Activated CD4-positive, alpha-beta memory T cell treated with anti-CD3 and anti-CD28 coated beads, Interleukin-2, amount 10 ng/mL, durations not matched to agents 7 days and 5 days (primary cell): ENCODE measurements around the gene HACD2. TPM values are rescaled to one million over a fixed set of nuclear protein-coding genes. Genes with fewer than 3 reads are reported as not detected.
A peak's percentile ranks its signal among the peaks of the same experiment; 100 is the strongest.

Experiments
- CTCF ChIA-PET: fragments of 350-600 bp; sonication (Branson Sonifier 250); formaldehyde crosslinking; loops from one replicate; lab custom pipeline; 2021; ENCODE audit warnings: antibody characterized with exemption, inconsistent platforms; lab: Charles Lee
- POLR2A ChIA-PET: fragments of 350-600 bp; sonication (Branson Sonifier 250); formaldehyde crosslinking; loops from one replicate; lab custom pipeline; 2021; ENCODE audit warnings: antibody characterized with exemption; lab: Charles Lee
- DNase-seq: peaks from one replicate; pipeline ENCODE4 v3.0.0-alpha.2; 2020
- H3K27ac Mint-ChIP-seq: one replicate; pipeline ENCODE4 v1.8.0; 2021; ENCODE audit warnings: mild to moderate bottlenecking, mixed read lengths
- H3K27me3 Mint-ChIP-seq: one replicate; pipeline ENCODE4 v1.8.0; 2021; ENCODE audit warnings: mixed read lengths
- H3K36me3 Mint-ChIP-seq: one replicate; pipeline ENCODE4 v1.8.0; 2021; ENCODE audit warnings: low read depth, mixed read lengths
- H3K4me1 Mint-ChIP-seq: one replicate; pipeline ENCODE4 v1.8.0; 2021; ENCODE audit warnings: mixed read lengths
- H3K4me3 Mint-ChIP-seq: one replicate; pipeline ENCODE4 v1.8.0; 2021; ENCODE audit warnings: mild to moderate bottlenecking, mixed read lengths
- H3K9me3 Mint-ChIP-seq: one replicate; pipeline ENCODE4 v1.8.0; 2021; ENCODE audit warnings: mixed read lengths
- total RNA-seq, 2 experiments: library from RNA; stranded (reverse); gene quantifications; one replicate each; pipeline ENCODE4 v1.2.3, GENCODE V29; 2021

Gene HACD2, protein sequence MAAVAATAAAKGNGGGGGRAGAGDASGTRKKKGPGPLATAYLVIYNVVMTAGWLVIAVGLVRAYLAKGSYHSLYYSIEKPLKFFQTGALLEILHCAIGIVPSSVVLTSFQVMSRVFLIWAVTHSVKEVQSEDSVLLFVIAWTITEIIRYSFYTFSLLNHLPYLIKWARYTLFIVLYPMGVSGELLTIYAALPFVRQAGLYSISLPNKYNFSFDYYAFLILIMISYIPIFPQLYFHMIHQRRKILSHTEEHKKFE
- 10 to 100 TPM; 21.0 to 23.2 TPM for total RNA-seq

DNA sequence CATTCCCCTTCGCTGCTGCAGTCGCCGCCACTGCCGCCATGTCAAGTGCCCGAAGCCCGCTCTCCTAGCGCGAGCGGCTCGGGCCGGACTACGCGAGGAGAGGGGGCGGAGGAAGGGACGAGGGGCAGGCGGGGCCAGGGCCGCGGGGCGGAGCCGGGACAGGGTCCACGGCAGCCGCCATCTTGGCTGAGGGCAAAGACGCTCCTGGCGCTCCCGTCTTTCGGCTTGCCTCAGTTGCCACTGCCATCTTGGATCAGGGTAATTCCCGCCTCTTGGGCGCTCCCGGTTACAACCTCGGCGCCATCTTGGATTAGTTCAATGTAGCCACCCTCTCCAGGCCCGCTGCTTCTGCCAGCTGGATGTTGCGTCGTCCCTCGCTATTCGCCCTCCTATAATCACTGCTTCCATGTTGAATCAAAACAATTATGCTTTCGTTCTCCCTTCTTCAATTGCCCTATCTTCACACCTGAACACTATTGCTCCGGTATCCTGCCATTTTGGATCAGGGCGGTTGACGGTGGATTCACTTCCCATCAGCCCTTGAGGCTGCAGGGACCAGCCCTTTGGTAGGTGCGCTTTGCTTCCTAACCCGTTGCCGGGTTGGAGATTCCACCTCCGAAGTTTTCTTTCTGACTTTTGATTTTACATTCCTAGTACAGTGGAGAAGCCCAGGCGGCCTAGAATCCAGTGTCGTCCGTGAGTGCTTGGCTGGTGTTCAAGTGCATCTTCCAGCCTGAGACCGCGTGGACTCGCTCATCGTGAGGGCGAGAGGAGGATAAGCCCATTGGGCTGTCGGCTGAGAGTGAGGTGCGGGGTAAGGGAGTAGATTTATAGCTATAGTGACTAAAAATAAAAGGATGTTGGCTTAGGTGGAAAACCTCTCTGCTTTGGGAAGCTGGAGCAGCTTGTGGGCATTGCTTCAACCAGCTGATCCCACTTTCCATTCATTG is at the start of gene HACD2:
Gene HACD2 (minus strand): TSS at position 66 of the 950 bp plus-strand sequence. CDS start 26 bp downstream, at position 40.
- CTCF ChIA-PET: interaction anchor here (0.6 to 2.5 kb wide), 2 partner anchors 24 to 979 kb away, joined by 4 to 16 read pairs; no protein-coding TSS in a partner anchor
- no peaks in the 10 kb centered on the region for H3K27me3 Mint-ChIP-seq
- POLR2A ChIA-PET: interaction anchor here (0.8 to 3.2 kb wide), 5 partner anchors 9 to 375 kb away, joined by 3 to 11 read pairs (median 5); no protein-coding TSS in a partner anchor

DNA sequence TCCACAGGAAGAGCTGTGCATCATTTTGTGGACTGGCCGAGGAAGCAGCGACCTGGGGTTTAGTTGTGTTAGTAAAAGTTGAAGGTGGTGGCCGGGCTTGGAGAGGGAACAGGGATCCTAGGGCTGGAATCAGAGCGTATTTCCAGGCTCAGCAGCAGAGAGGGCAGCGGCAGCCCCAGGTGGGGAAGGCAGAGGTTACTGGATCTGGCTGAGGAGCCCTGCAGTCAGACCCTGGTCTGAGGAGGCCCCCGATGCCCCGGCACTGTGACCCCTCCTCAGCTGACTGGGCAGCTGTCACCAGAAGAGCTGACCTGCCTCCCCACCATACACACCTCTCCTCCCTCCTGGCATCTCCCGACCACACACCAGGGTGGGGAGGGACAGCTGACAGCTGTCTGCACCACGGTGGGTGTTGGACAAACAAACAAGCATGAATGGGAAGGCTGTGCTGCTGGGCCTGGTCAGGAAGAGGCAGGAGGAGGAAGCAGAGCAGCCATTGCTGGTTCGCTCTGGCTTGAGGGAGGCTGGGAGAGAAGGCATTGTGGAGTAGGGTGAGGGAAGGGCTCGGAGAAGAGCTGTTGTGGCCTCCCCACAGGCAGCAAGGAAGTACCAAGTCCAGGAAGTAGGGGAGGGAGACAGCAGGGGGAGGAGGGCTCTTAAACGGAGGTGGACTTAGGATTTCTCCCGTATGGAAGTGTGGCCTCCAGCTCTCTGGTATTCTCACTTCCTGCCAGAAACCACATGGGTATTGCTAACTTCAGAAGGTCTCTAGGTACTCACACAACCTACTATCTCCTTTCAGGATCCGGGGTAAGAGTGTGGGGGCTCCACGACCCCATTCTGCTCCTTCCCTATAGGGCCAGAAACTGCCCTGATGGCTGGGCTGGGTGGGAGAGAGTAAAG is 49.5 kb upstream of the HACD2 start:
- ChIA-PET POLR2A (no interaction called here), CTCF (no interaction called here)
- no peak overlapping the region for H3K27ac Mint-ChIP-seq
- H3K27me3 Mint-ChIP-seq: no peaks in the 10 kb centered on the region
- DNase-seq: no peak
- H3K9me3 Mint-ChIP-seq: no peaks in the 10 kb centered on the region
- H3K4me1 Mint-ChIP-seq: no peaks in the 10 kb centered on the region
- H3K4me3 Mint-ChIP-seq: no peak overlapping the region
- H3K36me3 Mint-ChIP-seq: no peaks in the 10 kb centered on the region

More for the DNA sequence above, at the start of gene HACD2:
- Mint-ChIP-seq H3K4me1 (peaks cover 27% of the 10 kb centered on the region), H3K9me3 (peaks cover 15% of the 10 kb centered on the region), H3K27ac (peak within 1 kb of the TSS; percentile 65), H3K36me3 (peaks cover 38% of the 10 kb centered on the region), H3K4me3 (no peak within 1 kb of the TSS)
- DNase-seq: peak; percentile 95

DNA sequence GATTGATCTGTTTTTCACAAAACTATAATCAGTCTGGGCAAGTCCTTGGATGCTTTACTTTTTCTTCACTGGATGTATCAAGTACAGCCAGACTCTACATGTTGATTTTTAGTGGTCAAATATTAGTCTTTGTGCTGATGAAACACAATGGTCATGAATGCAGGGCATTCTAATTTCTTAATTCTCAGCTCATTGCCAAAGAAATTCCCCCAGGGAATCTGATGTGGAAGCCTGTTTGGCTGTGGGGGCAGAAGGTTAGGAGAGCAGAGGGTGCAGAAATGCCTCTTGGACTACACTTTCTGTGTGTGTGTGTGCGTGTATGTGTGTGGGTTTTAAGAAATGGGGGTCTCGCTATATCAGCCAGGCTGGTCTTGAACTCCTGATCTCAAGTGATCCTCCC is 48.7 kb upstream of the HACD2 start:
- H3K4me1 Mint-ChIP-seq: no peaks in the 10 kb centered on the region

DNA sequence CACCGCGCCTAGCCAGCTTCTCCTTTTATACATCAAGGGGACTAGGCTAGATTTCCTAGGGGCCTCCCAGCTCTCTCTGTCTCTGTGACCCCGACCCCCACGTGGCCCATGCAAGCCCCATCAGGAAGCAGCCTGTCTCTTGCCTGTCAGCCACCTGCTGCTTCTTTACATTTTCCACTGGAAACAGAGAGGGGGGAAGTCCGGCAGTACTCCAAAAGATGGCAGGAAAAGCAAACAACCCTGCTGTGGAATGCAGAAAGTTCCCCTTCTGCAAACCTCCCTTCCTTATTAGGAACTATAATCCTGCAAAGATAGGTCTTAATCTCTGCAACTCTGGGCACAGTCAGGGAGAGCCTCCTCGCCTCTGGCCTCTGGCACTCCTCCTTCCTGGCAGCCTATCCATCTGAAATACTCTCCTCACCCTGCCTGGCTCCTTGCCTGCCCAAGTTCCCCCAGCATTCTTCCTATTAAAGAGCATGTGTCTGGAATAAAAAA is 47.4 kb upstream of the HACD2 start:
- Mint-ChIP-seq H3K27ac (no peak overlapping the region), H3K4me3 (no peak overlapping the region), H3K9me3 (no peaks in the 10 kb centered on the region), H3K36me3 (no peaks in the 10 kb centered on the region), H3K27me3 (no peaks in the 10 kb centered on the region), H3K4me1 (no peaks in the 10 kb centered on the region)
- POLR2A ChIA-PET: no interaction called here
- no peak for DNase-seq
- CTCF ChIA-PET: no interaction called here

More for the DNA sequence above, 48.7 kb upstream of the HACD2 start:
- Mint-ChIP-seq H3K27ac (no peak overlapping the region), H3K27me3 (no peaks in the 10 kb centered on the region), H3K36me3 (no peaks in the 10 kb centered on the region), H3K4me3 (no peak overlapping the region), H3K9me3 (no peaks in the 10 kb centered on the region)
- CTCF ChIA-PET: no interaction called here
- POLR2A ChIA-PET: no interaction called here
- DNase-seq: no peak

DNA sequence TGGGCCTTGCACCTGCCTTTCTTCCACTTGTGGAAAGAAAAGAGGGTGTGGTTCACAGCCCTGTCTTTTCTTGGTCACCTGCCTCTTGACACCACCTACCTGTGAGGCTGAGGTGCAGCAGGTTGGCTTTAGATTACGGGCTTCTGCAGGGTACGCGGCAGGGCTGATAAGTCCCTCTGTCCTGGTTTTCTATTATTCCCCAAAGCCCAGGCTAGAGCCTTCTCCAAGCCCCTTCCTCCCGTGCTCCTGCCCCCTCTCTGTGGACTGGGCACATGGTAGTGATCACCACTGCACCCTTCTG is 44.8 kb upstream of the HACD2 start:
- no peaks in the 10 kb centered on the region for H3K27me3 Mint-ChIP-seq
- H3K27ac Mint-ChIP-seq: no peak overlapping the region
- no peaks in the 10 kb centered on the region for H3K4me1 Mint-ChIP-seq
- POLR2A ChIA-PET: no interaction called here
- H3K36me3 Mint-ChIP-seq: no peaks in the 10 kb centered on the region
- no peak for DNase-seq
- H3K4me3 Mint-ChIP-seq: no peak overlapping the region
- no peaks in the 10 kb centered on the region for H3K9me3 Mint-ChIP-seq
- CTCF ChIA-PET: no interaction called here

DNA sequence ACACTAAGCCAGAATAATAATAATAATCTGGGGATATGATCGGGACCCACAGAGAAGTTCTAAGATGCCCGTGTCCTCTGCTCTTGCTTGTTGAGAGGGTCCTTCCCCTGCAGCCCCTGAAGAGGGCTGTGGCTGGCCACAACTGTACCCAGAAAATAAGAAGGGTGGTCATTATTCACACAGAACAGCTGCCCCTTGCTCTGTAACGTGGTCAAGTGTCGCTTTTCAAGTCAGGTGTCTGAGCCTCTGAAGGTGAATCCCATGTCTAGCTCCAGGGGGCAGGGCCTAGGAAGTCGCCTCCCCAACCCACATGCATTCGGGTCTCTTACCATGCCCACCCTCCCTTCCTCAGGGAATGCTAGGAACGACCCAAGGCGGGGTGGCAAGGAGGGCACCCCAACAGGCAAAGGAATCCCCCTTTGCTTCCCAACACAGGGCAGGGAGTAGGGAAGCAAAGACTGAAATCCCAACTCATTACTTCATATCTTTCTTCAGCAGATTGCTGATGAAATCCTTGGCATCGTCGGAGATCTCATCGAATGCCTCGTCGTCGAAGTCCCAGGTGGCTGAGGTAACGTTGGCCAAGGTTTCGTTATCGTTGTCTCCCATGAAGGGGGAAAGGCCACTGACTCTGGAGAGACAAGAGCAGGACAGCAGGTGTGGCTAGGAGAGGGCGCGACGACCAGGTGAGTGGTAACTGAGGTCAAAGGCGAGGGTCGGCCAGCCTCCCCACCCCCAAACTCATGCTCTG is 44.3 kb upstream of the HACD2 start:
- Mint-ChIP-seq H3K4me1 (no peaks in the 10 kb centered on the region), H3K4me3 (no peak overlapping the region), H3K27ac (no peak overlapping the region), H3K36me3 (no peaks in the 10 kb centered on the region), H3K27me3 (no peaks in the 10 kb centered on the region), H3K9me3 (no peaks in the 10 kb centered on the region)
- ChIA-PET CTCF (interaction anchor here (1.0 kb wide), 1 partner anchor 12 kb away, joined by 3 read pairs; no protein-coding TSS in a partner anchor), POLR2A (no interaction called here)
- no peak for DNase-seq

DNA sequence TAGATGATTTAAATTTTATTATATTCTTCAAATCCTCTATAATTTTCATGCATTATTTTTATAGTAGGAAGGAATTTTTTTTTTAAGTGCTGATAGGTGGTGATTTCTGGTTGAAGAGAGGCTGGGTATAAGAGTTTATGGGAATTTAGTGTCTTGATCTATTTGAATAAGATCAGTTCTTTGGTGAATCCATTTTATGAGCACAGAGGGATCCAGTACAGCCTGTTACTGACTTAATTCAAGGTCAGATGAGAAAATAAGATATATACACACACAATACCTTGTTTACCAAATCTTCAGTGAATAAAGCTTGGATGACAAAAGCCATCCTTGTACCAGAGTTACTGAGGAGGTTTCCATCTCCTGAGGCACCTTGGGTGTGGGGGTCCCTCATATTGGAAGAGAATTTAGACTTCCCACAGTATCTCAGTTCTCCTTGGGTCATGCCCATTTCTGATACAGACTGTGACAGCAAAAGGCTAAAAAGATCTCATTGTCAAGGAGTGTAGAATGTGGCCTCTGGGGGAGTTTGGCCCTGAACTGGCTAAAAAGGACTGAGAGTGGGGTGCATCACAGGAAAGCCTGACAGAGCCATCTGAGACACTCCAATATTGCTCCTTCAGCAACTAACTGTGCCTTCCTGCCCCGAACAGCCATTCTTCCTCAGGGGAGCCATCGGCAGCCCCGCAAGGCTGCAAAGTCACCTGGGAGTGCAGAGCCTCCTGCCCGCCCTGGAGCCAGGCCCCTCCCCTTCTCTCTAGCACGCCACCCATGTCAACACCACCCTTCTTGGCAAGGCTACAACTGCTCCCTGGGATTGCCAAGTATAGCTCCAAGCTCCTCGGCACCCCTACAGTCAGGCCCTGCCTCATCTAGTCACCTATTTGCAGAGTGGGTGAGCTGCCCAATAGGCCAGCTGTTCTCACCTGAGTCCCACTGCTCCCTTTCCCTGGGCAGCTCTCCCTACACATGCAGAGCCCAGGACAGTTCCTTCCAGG is 43.1 kb upstream of the HACD2 start:
- Mint-ChIP-seq H3K36me3 (no peaks in the 10 kb centered on the region), H3K9me3 (no peaks in the 10 kb centered on the region), H3K4me1 (no peaks in the 10 kb centered on the region), H3K4me3 (no peak overlapping the region), H3K27ac (no peak overlapping the region), H3K27me3 (peaks cover 1% of the 10 kb centered on the region)
- DNase-seq: no peak
- ChIA-PET CTCF (interaction anchor here (1.0 kb wide), 1 partner anchor 13 kb away, joined by 3 read pairs; no protein-coding TSS in a partner anchor), POLR2A (no interaction called here)

DNA sequence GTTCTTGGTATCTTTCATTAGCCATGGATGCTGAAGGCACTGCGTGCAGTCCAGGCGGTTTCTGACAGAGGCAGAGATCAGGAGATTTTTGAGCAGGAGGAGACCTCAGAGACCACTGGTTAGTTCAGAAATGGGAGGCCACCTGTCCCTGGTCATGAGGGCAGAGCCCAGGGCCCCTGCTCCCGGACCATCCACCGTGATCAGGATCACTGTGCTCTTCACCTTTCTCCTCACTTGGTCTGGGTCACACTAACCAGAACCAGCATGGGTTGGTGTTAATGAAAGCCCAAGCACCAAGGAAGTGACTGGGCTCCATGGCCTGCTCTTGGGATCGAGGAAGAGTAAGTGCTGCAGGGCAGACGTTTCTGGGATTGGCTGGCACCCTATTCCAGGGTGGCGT is 42.0 kb upstream of the HACD2 start:
- POLR2A ChIA-PET: no interaction called here

DNA sequence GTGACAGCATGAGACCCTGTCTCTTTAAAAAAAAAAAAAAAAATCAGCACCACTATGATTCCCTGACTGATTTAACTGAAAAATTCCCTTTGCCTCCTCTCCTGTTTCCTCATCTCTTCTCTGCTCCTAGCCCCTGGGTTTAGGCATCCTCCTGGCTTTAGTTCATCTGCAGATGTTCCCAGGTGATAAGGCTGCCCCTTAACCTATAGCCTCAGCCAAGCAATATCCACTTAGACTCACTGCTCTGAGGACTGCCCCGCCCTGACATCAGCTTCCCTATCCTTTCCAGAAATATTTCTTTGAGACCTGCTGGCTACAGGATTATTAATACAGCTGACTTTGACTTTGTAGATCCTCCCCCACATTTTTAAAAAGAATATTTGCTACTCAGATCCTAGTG is 39.4 kb upstream of the HACD2 start:
- no peaks in the 10 kb centered on the region for H3K36me3 Mint-ChIP-seq
- no peak overlapping the region for H3K4me3 Mint-ChIP-seq
- no peak for DNase-seq
- POLR2A ChIA-PET: no interaction called here
- no peak overlapping the region for H3K27ac Mint-ChIP-seq
- peaks cover 1% of the 10 kb centered on the region for H3K27me3 Mint-ChIP-seq
- CTCF ChIA-PET: interaction anchor here (0.8 kb wide), 1 partner anchor 18 kb away, joined by 4 read pairs; no protein-coding TSS in a partner anchor
- no peaks in the 10 kb centered on the region for H3K4me1 Mint-ChIP-seq
- no peaks in the 10 kb centered on the region for H3K9me3 Mint-ChIP-seq

More for the DNA sequence above, 42.0 kb upstream of the HACD2 start:
- no peak for DNase-seq
- Mint-ChIP-seq H3K27ac (no peak overlapping the region), H3K27me3 (peaks cover 1% of the 10 kb centered on the region), H3K9me3 (no peaks in the 10 kb centered on the region), H3K36me3 (no peaks in the 10 kb centered on the region), H3K4me1 (no peaks in the 10 kb centered on the region), H3K4me3 (no peak overlapping the region)
- CTCF ChIA-PET: no interaction called here

DNA sequence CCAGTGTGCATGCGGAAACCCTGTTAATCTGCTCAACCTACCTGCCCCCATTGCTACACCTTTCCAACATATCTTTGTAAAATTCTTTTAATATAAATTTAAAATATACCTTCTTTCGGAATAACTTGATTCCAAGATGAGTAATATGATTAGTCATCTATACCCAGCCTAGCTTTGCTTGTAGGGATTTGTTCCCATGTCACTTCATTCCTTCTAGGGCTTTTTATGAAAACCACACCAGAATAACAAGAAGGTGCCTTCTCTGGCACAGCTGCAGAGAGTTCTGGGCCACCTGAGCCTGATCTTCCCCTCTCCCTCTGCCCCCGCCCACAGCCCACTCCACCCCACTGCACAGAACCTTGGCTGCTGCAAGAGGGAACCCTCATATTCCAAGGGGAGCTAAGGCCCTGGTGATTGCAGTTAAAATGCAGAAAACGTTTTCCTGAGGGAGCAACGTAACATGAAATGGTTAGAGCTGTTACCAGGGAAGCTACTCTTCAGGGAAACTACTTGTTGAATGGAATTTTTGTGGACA is 38.6 kb upstream of the HACD2 start:
- no peak for DNase-seq
- POLR2A ChIA-PET: no interaction called here
- Mint-ChIP-seq H3K4me3 (no peak overlapping the region), H3K4me1 (no peaks in the 10 kb centered on the region), H3K27me3 (peaks cover 1% of the 10 kb centered on the region), H3K36me3 (no peaks in the 10 kb centered on the region), H3K27ac (no peak overlapping the region), H3K9me3 (no peaks in the 10 kb centered on the region)
- CTCF ChIA-PET: no interaction called here

DNA sequence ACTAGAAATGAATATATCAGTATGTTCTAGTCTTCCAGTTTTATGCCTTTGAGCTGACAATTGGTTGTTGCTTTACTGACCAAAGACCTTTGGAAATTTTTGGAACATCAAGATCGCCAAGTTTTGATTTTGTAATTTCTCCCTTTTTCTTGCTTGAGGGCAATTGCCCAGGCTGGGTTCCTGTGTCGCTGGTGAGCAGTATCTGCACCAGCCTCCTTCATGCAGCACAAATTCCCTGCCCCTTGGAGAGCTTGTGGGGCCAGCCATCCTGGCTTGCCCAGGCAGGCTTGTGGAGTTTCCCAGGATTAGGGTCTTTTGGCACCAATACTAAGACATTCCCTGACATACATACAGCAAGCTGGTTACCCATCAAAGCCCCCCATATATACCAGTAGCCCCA is 37.9 kb upstream of the HACD2 start:
- Mint-ChIP-seq H3K36me3 (no peaks in the 10 kb centered on the region), H3K4me3 (no peak overlapping the region), H3K27me3 (peaks cover 1% of the 10 kb centered on the region), H3K4me1 (no peaks in the 10 kb centered on the region), H3K27ac (no peak overlapping the region), H3K9me3 (no peaks in the 10 kb centered on the region)
- ChIA-PET CTCF (no interaction called here), POLR2A (no interaction called here)
- no peak for DNase-seq
